ENCODE results near the gene CD200.
A peak's percentile ranks its signal among the peaks of the same experiment; 100 is the strongest.

Gene CD200

GRCh38 chr3:112333002-112333380 lies at the start of gene CD200:
Gene CD200 (plus strand): TSS chr3:112333156. CDS start chr3:112333213, 57 bp downstream.
- peak; percentile 68 for DNase-seq

- no peak for DNase-seq
These were observed 43.9 kb upstream of the CD200 start for GRCh38 chr3:112289011-112289410.

GRCh38 chr3:112293368-112294321 lies 39.3 kb upstream of the CD200 start, which contains the start of gene SLC9C1:
Gene SLC9C1 (minus strand): TSS chr3:112294216. CDS start chr3:112286791, 7,425 bp downstream.
- DNase-seq, result peak; percentile 54

GRCh38 chr3:112297714-112298113 lies 35.2 kb upstream of the CD200 start:
- DNase-seq, result no peak

GRCh38 chr3:112298781-112299180 lies 34.2 kb upstream of the CD200 start:
- no peak for DNase-seq

GRCh38 chr3:112302150-112302830 lies 30.7 kb upstream of the CD200 start:
- no peak for DNase-seq

GRCh38 chr3:112302881-112303763 lies 29.8 kb upstream of the CD200 start:
- peak; percentile 15 for DNase-seq

- peak; percentile 29 for DNase-seq
These were observed 29.1 kb upstream of the CD200 start for GRCh38 chr3:112303764-112304325.

- DNase-seq, result no peak
These were observed 28.3 kb upstream of the CD200 start for GRCh38 chr3:112304611-112305010.

GRCh38 chr3:112306825-112307224 lies 26.1 kb upstream of the CD200 start:
- DNase-seq, result no peak

GRCh38 chr3:112307557-112307956 lies 25.4 kb upstream of the CD200 start:
- no peak for DNase-seq

- no peak for DNase-seq
These were observed 24.6 kb upstream of the CD200 start for GRCh38 chr3:112308151-112308911.

- no peak for DNase-seq
These were observed 18.3 kb upstream of the CD200 start for GRCh38 chr3:112314649-112315048.

GRCh38 chr3:112315791-112316190 lies 17.2 kb upstream of the CD200 start:
- no peak for DNase-seq

GRCh38 chr3:112319516-112320276 lies 13.3 kb upstream of the CD200 start:
- DNase-seq, result no peak

- no peak for DNase-seq
These were observed 12.3 kb upstream of the CD200 start for GRCh38 chr3:112320691-112321090.

- DNase-seq, result no peak
These were observed 10.9 kb upstream of the CD200 start for GRCh38 chr3:112321867-112322652.

GRCh38 chr3:112327371-112327951 lies 5.5 kb upstream of the CD200 start:
- peak; percentile 55 for DNase-seq

- DNase-seq, result no peak
These were observed 1.1 kb upstream of the CD200 start for GRCh38 chr3:112331851-112332250.

Measured in CD4-positive, alpha-beta T cell treated with Interleukin-17A for 4 hours (primary cell).